Heart left ventricle (tissue), 13 donors: Measurements from ENCODE around the gene SGO1.

Experiments
- CTCF ChIP-seq, 12 donors: fragments of 200-600 bp; sonication (generic) in 4 of 12; IDR thresholded peaks; one replicate each; pipeline versions ENCODE4 v1.5.0 to v1.8.0; 2018 to 2022; ENCODE audit warnings: antibody characterized with exemption in 12 of 12, mild to moderate bottlenecking in 5 of 12
- POLR2A ChIP-seq, 2 donors: fragments of 450-650 bp; IDR thresholded peaks; one replicate each; pipeline ENCODE4 v1.6.1; 2017; ENCODE audit warnings: antibody characterized with exemption in 2 of 2, mild to moderate bottlenecking in 2 of 2, moderate library complexity in 2 of 2
- donor health status: ischemic (EF 13 %, LVEDD 7.1; RV severe dilation, severe dysfunction).
- donor health status: DM: no; HTN: yes; CAD: no.
- donor health status: DM: no; HTN: no; CAD: no.
- donor health status: ischemic (EF 25% LVEDD 6.9; RV normal size, moderate dysfunction).
- donor health status: ischemic (EF 25% LVEDD 5.7; RV mildly dilated, moderate dysfunction).
- donor health status: ischemic (EF 35%, LVEDD 5.7; RV mildly dilated, moderate dysfunction).
- donor health status: nonischemic (EF 11% LVEDD 7.7; RV severe dilation, severe dysfunction).
- donor health status: DM: yes; HTN: yes; CAD: no.
- donor health status: PGD.
- donor health status: ischemic (EF 29% LVEDD 5.4; RV normal size, mild dysfunction).
- donor health status: nonischemic (EF 23%, LVEDD 6.1; RV moderate dilation, normal function).

GRCh38 chr3:20235796-20236195 is 49.8 kb upstream of the SGO1 start:
- no peak for TF ChIP-seq CTCF (IDR thresholded peaks at IDR 0.05)
- no peak for TF ChIP-seq POLR2A (IDR thresholded peaks at IDR 0.05)
